Measurements from ENCODE around the gene MCTP2. TPM values are rescaled to one million over a fixed set of nuclear protein-coding genes. Genes with fewer than 3 reads are reported as not detected.

Gene MCTP2
- total RNA-seq, 2 donors from 2014 or later = 25.4 to 46.3 TPM

DNA sequence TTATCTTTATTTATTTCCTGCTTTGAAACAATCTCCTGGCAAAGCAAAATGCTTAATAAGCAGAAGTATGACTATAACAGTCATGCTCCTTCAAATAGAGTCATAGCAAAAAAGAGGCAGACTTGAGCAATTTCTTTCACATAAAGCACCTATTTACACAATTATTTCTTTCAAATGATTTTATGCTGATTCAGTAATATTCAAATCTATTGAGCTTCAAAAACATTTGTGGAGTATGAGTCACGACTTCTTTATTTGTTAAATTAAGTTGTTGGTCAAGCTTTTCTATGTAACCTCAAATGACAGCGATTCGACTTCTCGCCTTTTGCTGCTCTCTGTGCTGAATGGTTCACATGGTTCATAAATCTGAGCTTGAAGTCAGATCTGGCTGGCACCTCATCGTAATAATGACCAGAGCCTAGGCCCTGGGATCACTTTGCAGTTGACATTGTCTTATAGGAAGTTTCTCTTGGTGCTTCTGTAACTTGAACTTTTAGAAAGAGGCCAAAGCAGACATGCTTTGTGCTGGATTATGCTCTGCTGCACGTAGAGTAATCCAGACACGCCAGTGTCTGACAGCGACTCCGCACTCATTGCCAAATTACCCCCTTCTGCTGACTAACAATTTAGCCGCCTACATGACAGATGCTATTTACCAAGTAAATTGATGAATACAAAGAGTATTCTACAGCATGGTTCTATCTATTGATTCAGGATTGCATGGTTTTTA is 139.0 kb downstream of the MCTP2 start:
- Histone ChIP-seq H3K27me3 (replicated peaks; ENCODE audit: insufficient read depth) (no peaks in the 10 kb centered on the region), H3K27ac (no peak overlapping the region), H3K4me1 (replicated peaks) (no peaks in the 10 kb centered on the region), H3K36me3 (no peaks in the 10 kb centered on the region), H3K4me3 (no peak overlapping the region), H3K9me3 (no peaks in the 10 kb centered on the region)
- DNase-seq (ENCODE audit: low spot score) = no peak
- intact Hi-C loops (cut with DNase I) = no loop called here
- 92% methylated on average over 10 of the region's 10 CpGs for WGBS
- TF ChIP-seq POLR2A (IDR thresholded peaks at IDR 0.05) (no peak), POLR2AphosphoS5 (IDR thresholded peaks at IDR 0.05) (no peak)
- TF ChIP-seq, protein P1, sequence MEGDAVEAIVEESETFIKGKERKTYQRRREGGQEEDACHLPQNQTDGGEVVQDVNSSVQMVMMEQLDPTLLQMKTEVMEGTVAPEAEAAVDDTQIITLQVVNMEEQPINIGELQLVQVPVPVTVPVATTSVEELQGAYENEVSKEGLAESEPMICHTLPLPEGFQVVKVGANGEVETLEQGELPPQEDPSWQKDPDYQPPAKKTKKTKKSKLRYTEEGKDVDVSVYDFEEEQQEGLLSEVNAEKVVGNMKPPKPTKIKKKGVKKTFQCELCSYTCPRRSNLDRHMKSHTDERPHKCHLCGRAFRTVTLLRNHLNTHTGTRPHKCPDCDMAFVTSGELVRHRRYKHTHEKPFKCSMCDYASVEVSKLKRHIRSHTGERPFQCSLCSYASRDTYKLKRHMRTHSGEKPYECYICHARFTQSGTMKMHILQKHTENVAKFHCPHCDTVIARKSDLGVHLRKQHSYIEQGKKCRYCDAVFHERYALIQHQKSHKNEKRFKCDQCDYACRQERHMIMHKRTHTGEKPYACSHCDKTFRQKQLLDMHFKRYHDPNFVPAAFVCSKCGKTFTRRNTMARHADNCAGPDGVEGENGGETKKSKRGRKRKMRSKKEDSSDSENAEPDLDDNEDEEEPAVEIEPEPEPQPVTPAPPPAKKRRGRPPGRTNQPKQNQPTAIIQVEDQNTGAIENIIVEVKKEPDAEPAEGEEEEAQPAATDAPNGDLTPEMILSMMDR (IDR thresholded peaks at IDR 0.05) = no peak

DNA sequence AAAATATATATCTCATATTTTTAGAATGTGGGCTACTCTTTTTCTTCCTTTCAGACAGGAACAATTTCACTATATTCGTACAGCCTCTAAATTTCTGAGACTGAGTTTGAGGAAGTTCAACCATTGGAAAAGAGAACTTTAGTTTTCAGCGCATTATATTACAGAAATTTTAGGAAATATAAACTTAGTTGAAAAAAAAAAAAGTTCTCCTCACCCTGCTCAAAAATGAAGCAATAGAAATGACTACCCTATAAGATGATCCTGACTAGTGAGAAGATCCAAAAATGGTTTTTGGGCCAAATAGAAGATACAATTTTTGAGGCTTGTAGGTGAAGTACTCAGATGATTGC is 139.6 kb downstream of the MCTP2 start:
- TF ChIP-seq POLR2AphosphoS5 (IDR thresholded peaks at IDR 0.05) (no peak), POLR2A (IDR thresholded peaks at IDR 0.05) (no peak)
- TF ChIP-seq, protein P1 (IDR thresholded peaks at IDR 0.05) = no peak
- Histone ChIP-seq H3K27me3 (replicated peaks; ENCODE audit: insufficient read depth) (no peaks in the 10 kb centered on the region), H3K4me1 (replicated peaks) (no peaks in the 10 kb centered on the region), H3K36me3 (no peaks in the 10 kb centered on the region), H3K27ac (no peak overlapping the region), H3K9me3 (no peaks in the 10 kb centered on the region), H3K4me3 (no peak overlapping the region)
- 95% methylated on average over 2 of the region's 2 CpGs for WGBS
- DNase-seq (ENCODE audit: low spot score) = no peak
- intact Hi-C loops (cut with DNase I) = no loop called here

DNA sequence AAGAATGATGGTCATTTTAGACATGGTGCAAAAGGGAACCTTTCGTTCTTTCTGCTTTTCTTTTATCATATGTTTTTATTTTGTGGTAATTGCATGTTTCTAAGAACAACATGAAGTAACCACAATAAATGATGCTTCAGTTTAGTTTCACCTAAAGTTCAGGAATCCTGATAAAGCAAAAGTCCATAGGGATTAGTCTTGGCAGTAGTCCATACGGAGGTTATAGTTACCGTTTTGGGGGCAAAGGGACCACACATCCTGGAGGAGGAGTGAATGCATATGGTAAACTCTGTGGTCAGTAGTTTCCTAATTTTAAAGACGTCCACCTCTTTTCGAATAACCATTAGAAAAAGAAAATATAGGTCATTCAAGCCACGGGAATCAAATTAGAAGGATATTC is 141.5 kb downstream of the MCTP2 start:
- Histone ChIP-seq H3K27ac (no peak overlapping the region), H3K4me3 (no peak overlapping the region), H3K4me1 (replicated peaks) (no peaks in the 10 kb centered on the region), H3K27me3 (replicated peaks; ENCODE audit: insufficient read depth) (no peaks in the 10 kb centered on the region), H3K36me3 (no peaks in the 10 kb centered on the region), H3K9me3 (no peaks in the 10 kb centered on the region)
- intact Hi-C loops (cut with DNase I) = no loop called here
- DNase-seq (ENCODE audit: low spot score) = no peak
- TF ChIP-seq, protein P1 (IDR thresholded peaks at IDR 0.05) = no peak
- TF ChIP-seq POLR2AphosphoS5 (IDR thresholded peaks at IDR 0.05) (no peak), POLR2A (IDR thresholded peaks at IDR 0.05) (no peak)
- 95% methylated on average over 6 of the region's 6 CpGs for WGBS

DNA sequence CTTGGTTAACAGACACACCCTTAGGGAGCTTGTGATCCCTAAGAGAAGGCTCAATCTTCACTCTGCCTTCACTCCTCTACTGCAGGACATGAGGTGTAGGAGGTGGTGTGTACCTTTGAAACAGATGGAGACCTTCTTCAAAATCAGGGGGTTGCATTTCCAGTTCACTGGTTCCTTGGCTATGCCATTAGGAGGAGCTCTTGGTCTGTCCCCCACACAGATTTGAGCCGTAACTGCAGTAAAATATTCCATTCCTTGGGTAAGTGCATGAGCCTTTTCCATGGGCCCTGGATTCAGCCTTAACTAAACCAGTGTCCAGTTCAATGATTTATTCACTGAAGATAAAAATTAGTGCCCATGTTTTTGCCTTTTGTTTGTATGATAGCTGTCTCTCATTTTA is 144.6 kb downstream of the MCTP2 start:
- no peak for DNase-seq (ENCODE audit: low spot score)

DNA sequence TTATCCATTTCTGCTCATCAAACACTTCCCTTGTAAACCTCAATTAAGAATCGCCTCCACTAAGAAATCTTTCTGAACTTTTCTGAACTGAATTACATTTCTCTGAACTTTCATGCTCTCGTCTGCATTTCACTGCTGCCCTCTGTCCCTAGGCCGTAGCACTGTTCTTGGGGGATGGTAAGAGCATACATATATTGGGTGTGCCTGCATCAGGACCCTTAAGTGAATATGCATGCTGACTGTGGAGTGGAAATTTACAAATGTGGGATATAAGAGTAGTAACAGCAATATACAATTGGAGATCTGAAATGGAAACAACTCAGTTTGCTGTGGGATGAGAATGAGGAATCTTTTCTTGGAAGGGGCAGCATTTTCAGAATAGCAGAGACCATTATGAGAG is 148.6 kb downstream of the MCTP2 start:
- no peaks in the 10 kb centered on the region for H3K4me1 ChIP-seq (replicated peaks)
- H3K9me3 ChIP-seq = no peaks in the 10 kb centered on the region
- H3K4me3 ChIP-seq = no peak overlapping the region
- no peak for DNase-seq (ENCODE audit: low spot score)
- intact Hi-C loops (cut with DNase I) = no loop called here
- 95% methylated on average over 3 of the region's 3 CpGs for WGBS
- H3K27ac ChIP-seq = no peak overlapping the region
- TF ChIP-seq, protein P1 (IDR thresholded peaks at IDR 0.05) = no peak
- TF ChIP-seq POLR2A (IDR thresholded peaks at IDR 0.05) = no peak
- no peak for TF ChIP-seq POLR2AphosphoS5 (IDR thresholded peaks at IDR 0.05)
- H3K36me3 ChIP-seq = no peaks in the 10 kb centered on the region
- H3K27me3 ChIP-seq (replicated peaks; ENCODE audit: insufficient read depth) = no peaks in the 10 kb centered on the region

More for the DNA sequence above, 144.6 kb downstream of the MCTP2 start:
- H3K27ac ChIP-seq = no peak overlapping the region
- WGBS = 76% methylated on average over 1 of the region's 1 CpG
- H3K27me3 ChIP-seq (replicated peaks; ENCODE audit: insufficient read depth) = no peaks in the 10 kb centered on the region
- no peaks in the 10 kb centered on the region for H3K36me3 ChIP-seq
- H3K9me3 ChIP-seq = no peaks in the 10 kb centered on the region
- H3K4me3 ChIP-seq = no peak overlapping the region
- no peaks in the 10 kb centered on the region for H3K4me1 ChIP-seq (replicated peaks)
- intact Hi-C loops (cut with DNase I) = no loop called here
- TF ChIP-seq, protein P1 (IDR thresholded peaks at IDR 0.05) = no peak
- no peak for TF ChIP-seq POLR2AphosphoS5 (IDR thresholded peaks at IDR 0.05)
